Measurements from ENCODE around the gene SCN8A.

- TF ChIP-seq POLR2A (IDR thresholded peaks at IDR 0.05): no peak
- TF ChIP-seq, protein P1, sequence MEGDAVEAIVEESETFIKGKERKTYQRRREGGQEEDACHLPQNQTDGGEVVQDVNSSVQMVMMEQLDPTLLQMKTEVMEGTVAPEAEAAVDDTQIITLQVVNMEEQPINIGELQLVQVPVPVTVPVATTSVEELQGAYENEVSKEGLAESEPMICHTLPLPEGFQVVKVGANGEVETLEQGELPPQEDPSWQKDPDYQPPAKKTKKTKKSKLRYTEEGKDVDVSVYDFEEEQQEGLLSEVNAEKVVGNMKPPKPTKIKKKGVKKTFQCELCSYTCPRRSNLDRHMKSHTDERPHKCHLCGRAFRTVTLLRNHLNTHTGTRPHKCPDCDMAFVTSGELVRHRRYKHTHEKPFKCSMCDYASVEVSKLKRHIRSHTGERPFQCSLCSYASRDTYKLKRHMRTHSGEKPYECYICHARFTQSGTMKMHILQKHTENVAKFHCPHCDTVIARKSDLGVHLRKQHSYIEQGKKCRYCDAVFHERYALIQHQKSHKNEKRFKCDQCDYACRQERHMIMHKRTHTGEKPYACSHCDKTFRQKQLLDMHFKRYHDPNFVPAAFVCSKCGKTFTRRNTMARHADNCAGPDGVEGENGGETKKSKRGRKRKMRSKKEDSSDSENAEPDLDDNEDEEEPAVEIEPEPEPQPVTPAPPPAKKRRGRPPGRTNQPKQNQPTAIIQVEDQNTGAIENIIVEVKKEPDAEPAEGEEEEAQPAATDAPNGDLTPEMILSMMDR (IDR thresholded peaks at IDR 0.05): no peak
- no peak for TF ChIP-seq EP300 (IDR thresholded peaks at IDR 0.05)
Measured at GRCh38 chr12:51860986-51861385, 270.0 kb downstream of the SCN8A start.

Data from ovary (tissue), 3 donors.